HUES48 (cell line): Measurements from ENCODE around the gene ARF6.

Source experiments
- H3K27ac ChIP-seq: one replicate; pipeline ENCODE4 v1.7.0; 2013; ENCODE audit warnings: low read depth, low read length, inconsistent platforms
- H3K27me3 ChIP-seq: 2 replicates; pipeline ENCODE4 v1.6.1; 2013; ENCODE audit warnings: mild to moderate bottlenecking, low read length; ENCODE audit not compliant: control insufficient read depth, insufficient read depth
- H3K36me3 ChIP-seq: 2 replicates; pipeline ENCODE4 v1.6.1; 2013; ENCODE audit warnings: low read length; ENCODE audit not compliant: control insufficient read depth, insufficient read depth
- H3K4me1 ChIP-seq: 2 replicates; pipeline ENCODE4 v1.6.1; 2013; ENCODE audit warnings: mild to moderate bottlenecking, low read length; ENCODE audit not compliant: control insufficient read depth, insufficient read depth
- H3K4me3 ChIP-seq: 2 replicates; pipeline ENCODE4 v1.5.1; 2013; ENCODE audit warnings: mild to moderate bottlenecking, low read depth, low read length
- H3K9ac ChIP-seq: 2 replicates; pipeline ENCODE4 v1.6.1; 2013; ENCODE audit warnings: mild to moderate bottlenecking, low read depth, low read length, moderate library complexity
- H3K9me3 ChIP-seq: 2 replicates; pipeline ENCODE4 v1.6.1; 2013; ENCODE audit warnings: low read length; ENCODE audit not compliant: control insufficient read depth, insufficient read depth

The ARF6 gene

DNA sequence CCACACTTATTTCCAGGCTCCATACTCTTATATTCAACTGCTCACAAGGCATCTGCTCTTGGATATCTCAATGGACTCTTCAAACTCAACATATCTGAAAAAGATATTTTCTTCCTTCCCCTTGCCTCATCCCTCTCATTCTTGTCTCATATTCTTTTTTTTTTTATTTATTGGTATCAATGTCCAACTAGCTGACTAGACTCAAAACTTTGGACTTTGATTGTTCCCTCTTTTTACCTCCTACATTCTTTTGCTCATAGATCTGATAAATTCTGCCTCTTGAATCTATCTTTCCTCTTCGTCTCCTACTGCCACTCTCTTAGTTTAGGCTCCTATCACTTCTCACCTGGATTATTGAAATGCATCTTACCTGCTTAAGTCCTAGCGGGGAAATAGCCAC, 25.8 kb downstream of the ARF6 start:
- H3K36me3 ChIP-seq: no peaks in the 10 kb centered on the region
- H3K4me1 ChIP-seq: no peaks in the 10 kb centered on the region
- H3K9me3 ChIP-seq: no peaks in the 10 kb centered on the region
- no peak overlapping the region for H3K9ac ChIP-seq
- H3K27ac ChIP-seq: no peak overlapping the region
- no peak overlapping the region for H3K4me3 ChIP-seq
- H3K27me3 ChIP-seq: no peaks in the 10 kb centered on the region

DNA sequence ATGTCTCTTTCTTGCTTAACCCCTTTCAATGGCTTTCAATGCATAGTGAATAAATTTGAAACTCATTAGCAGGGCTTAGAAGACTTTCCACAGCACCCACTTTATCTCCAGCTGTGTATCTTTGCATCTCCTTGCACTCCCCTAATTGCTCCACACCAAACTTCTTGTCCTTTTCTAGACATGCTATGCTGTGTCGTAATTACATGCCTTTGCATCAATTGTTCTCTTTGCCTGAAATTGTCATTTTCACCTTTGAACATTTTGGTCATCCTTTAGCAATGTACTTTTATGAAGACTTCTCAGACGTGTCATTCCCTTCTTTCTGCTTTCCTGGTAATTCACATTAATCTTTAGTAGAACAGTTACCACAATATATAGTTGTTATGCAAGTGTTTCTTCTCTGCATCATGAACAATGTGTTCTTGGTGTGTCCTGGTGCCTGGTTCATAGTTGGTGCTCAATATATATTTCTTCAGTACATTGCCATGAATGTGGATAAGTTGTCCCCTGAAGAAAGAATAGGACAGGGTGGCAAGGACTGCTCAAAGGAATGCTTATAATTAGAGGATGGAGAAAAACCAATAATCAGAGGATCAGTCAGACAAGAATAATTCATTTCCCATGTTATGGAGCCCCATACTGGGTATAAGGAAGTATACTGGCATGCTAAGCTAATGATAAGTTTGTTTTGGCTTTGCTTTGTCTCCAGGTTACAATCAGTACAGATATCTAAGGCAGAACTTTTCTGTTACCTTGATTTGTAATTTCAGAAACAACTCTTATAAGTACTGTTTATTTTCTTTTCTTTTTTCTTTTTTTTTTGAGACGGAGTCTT, 27.2 kb downstream of the ARF6 start:
- Histone ChIP-seq H3K27ac (no peak overlapping the region), H3K36me3 (no peaks in the 10 kb centered on the region), H3K27me3 (no peaks in the 10 kb centered on the region), H3K4me1 (no peaks in the 10 kb centered on the region), H3K9ac (no peak overlapping the region), H3K4me3 (no peak overlapping the region), H3K9me3 (no peaks in the 10 kb centered on the region)

DNA sequence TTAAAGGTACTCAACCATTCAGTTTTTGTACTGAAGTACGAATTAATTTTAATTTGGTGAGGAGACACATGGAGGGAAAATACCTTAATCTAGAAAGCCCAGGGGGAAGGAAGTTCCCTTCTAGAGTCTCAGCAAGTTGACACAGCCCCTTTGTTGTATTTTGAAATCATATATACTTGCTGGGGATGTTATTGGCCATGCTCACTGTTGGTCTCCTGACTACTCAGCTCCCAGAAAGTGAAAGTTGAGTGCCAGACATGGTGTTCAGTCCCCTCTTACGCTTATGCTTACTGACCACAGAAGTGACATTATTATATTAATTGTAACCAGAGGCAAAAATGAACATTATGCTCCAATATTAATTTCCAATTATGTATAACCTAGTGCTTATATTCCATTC, 28.1 kb downstream of the ARF6 start:
- H3K27ac ChIP-seq: no peak overlapping the region
- no peaks in the 10 kb centered on the region for H3K9me3 ChIP-seq
- no peak overlapping the region for H3K9ac ChIP-seq
- H3K4me1 ChIP-seq: no peaks in the 10 kb centered on the region
- H3K4me3 ChIP-seq: no peak overlapping the region
- no peaks in the 10 kb centered on the region for H3K36me3 ChIP-seq
- no peaks in the 10 kb centered on the region for H3K27me3 ChIP-seq

DNA sequence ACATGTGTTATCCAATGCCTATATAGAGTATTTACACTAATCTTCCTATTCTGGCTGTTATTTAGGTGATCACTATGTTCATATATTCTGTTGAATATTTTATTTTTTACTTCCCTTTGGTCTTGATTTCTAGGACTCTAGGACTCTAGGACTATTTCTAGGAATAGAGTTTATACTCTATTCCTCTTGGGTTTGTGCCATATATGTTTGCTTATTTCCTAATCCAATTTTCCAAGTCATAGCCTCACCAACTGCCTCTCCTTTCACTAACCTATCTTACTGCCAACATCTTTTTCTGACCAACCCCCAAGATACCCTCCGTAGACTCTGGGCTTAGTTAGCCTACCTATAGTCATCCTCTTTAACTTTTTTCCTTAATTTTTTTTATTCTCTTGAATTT, 28.5 kb downstream of the ARF6 start:
- Histone ChIP-seq H3K27ac (no peak overlapping the region), H3K9ac (no peak overlapping the region), H3K4me1 (no peaks in the 10 kb centered on the region), H3K4me3 (no peak overlapping the region), H3K27me3 (no peaks in the 10 kb centered on the region), H3K36me3 (no peaks in the 10 kb centered on the region), H3K9me3 (no peaks in the 10 kb centered on the region)

DNA sequence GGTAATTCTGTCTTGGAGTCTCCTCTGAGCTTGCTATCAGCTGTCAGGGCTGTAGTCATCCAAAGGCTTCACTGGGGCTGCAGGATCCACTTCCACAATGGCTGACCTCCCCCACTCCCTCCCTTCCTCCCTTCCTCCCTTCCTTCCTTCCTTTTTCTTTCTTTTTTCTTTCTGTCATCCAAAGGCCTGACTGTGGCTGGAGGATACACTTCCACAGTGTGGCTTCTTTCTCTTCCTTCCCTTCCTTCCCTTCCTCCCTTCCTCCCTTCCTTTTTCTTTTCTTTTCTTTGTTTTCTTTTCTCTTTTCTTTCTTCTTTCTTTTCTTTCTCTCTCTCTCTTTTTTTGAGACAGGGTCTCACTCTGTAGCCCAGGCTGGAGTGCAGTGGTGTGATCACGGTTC, 30.6 kb downstream of the ARF6 start:
- H3K27me3 ChIP-seq: no peaks in the 10 kb centered on the region
- H3K27ac ChIP-seq: no peak overlapping the region
- H3K4me1 ChIP-seq: no peaks in the 10 kb centered on the region
- H3K9ac ChIP-seq: no peak overlapping the region
- H3K9me3 ChIP-seq: no peaks in the 10 kb centered on the region
- no peak overlapping the region for H3K4me3 ChIP-seq
- no peaks in the 10 kb centered on the region for H3K36me3 ChIP-seq

DNA sequence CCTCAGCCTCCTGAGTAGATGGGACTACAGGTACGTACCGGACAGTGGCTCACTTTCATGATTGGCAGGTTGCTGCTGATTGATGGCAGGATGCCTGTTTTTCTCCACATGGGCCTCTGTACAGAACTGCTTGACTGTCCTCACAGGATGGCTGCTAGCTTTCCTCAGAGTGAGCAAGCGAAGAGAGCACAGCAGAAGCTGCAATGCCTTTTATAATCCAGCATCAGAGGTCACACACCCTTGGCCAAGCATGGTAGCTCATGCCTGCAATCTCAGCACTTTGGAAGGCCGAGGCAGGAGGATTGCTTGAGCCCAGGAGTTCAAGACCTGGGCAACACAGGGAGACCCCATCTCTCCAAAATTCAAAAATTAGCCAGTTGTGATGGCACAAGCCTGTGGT, 31.0 kb downstream of the ARF6 start:
- no peak overlapping the region for H3K27ac ChIP-seq
- no peak overlapping the region for H3K4me3 ChIP-seq

DNA sequence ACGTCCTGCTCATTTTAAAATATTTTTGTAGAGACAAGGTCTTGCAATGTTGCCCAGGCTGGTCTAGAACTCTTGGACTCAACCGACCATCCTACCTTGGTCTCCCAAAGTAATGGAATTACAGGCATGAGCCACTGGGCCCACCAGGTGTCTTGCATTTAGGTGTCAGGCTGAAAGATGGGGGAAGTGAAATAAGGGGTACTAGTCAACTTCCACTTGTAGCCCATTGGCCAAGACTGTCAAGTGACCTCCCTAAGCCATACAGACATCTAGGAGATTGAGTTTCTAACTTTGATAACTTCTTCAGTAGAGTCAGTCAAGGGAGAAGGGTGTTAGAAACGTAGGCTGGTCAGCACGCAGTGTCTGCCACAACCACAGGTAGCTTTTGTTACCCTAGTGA, 32.0 kb downstream of the ARF6 start:
- H3K36me3 ChIP-seq: no peaks in the 10 kb centered on the region
- no peak overlapping the region for H3K27ac ChIP-seq
- H3K9ac ChIP-seq: no peak overlapping the region
- no peaks in the 10 kb centered on the region for H3K4me1 ChIP-seq
- H3K9me3 ChIP-seq: no peaks in the 10 kb centered on the region
- H3K27me3 ChIP-seq: no peaks in the 10 kb centered on the region
- H3K4me3 ChIP-seq: no peak overlapping the region

More for the DNA sequence above, 31.0 kb downstream of the ARF6 start:
- no peak overlapping the region for H3K9ac ChIP-seq
- no peaks in the 10 kb centered on the region for H3K9me3 ChIP-seq
- H3K36me3 ChIP-seq: no peaks in the 10 kb centered on the region
- no peaks in the 10 kb centered on the region for H3K27me3 ChIP-seq
- no peaks in the 10 kb centered on the region for H3K4me1 ChIP-seq

DNA sequence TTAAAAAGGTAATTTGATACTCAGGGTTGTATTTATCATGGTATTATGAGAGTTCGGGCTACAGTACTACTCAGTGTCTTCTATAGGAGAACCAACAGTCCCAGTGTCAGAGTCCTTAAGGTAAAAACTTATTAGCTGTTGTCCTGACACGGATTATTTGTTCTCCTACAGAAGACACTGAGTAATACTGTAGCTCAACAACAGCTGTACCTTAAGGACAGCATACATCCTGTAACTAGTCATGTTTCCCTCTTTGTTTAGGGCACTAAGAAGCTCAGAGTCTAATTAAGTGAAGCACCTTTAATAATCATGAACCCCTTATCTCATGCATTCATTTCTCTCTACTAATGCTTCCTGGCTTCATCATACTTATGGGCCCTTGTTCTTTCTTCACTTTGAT, 33.9 kb downstream of the ARF6 start:
- H3K27me3 ChIP-seq: no peaks in the 10 kb centered on the region
- no peaks in the 10 kb centered on the region for H3K36me3 ChIP-seq
- H3K4me3 ChIP-seq: no peak overlapping the region
- no peak overlapping the region for H3K9ac ChIP-seq
- H3K9me3 ChIP-seq: no peaks in the 10 kb centered on the region
- no peaks in the 10 kb centered on the region for H3K4me1 ChIP-seq
- no peak overlapping the region for H3K27ac ChIP-seq

DNA sequence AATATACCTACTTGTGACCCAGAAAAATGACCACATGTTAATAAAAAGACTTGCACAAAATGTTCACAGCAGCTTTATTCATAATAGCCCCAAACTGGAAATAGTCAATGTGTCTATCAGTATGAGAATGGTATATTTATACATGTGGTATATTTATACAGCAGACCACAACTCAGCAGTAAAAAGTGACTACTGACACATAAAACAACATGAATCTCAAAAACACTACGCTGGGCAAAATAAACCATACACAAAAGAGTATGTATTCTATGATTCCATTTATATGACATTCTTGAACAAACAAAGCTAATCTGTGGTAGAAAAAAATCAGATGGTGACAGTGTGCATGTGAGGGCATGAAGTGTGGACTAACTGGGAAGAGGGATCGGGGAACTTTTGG, 35.1 kb downstream of the ARF6 start:
- H3K27ac ChIP-seq: no peak overlapping the region
- no peaks in the 10 kb centered on the region for H3K9me3 ChIP-seq
- H3K4me3 ChIP-seq: no peak overlapping the region
- no peak overlapping the region for H3K9ac ChIP-seq
- H3K27me3 ChIP-seq: no peaks in the 10 kb centered on the region
- H3K4me1 ChIP-seq: no peaks in the 10 kb centered on the region
- no peaks in the 10 kb centered on the region for H3K36me3 ChIP-seq

DNA sequence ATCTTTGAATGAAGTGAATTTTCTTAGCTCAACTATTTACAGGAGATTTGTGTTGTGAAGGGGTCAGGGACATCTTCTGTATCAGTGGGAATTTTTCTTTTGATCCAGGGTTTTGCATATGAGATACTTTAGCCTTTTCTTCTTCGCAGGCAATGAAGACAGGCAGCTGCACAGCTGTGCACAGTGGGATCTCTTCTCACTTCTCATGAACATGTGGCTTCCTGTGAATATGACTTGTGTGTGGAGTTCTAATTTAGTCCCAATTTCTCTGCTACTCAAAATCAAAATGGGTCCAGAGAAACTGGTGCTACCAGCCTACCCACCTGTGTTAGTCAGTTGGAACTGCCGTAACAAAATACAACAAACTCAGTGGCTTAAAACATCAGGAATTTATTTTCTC, 37.8 kb downstream of the ARF6 start:
- Histone ChIP-seq H3K4me3 (no peak overlapping the region), H3K27ac (peak overlapping the region; percentile 40), H3K4me1 (no peaks in the 10 kb centered on the region), H3K36me3 (no peaks in the 10 kb centered on the region), H3K27me3 (no peaks in the 10 kb centered on the region), H3K9ac (no peak overlapping the region), H3K9me3 (no peaks in the 10 kb centered on the region)

DNA sequence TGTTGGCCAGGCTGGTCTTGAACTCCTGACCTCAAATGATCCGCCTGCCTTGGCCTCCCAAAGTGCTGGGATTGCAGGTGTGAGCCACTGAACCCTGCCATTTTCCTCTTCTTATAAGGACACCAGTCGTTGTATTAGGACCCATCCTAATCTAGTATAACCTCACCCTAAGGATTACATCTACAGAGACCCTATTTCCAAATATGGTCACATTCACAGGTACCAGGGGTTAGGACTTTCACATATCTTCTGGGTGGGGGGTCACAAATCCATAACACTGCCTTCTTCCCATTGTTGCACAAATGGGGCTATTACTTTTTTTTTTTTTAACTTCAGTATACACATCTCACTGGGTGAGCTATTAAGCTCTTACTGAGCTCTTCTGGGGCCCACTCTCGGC, 38.6 kb downstream of the ARF6 start:
- Histone ChIP-seq H3K9me3 (no peaks in the 10 kb centered on the region), H3K9ac (no peak overlapping the region), H3K4me3 (no peak overlapping the region), H3K4me1 (no peaks in the 10 kb centered on the region), H3K27me3 (no peaks in the 10 kb centered on the region), H3K27ac (peak overlapping the region; percentile 59), H3K36me3 (no peaks in the 10 kb centered on the region)
